ENCODE measurements around the gene TAAR9. TPM values are rescaled to one million over a fixed set of nuclear protein-coding genes. Genes with fewer than 3 reads are reported as not detected.
A peak's percentile ranks its signal among the peaks of the same experiment; 100 is the strongest.

The TAAR9 gene
- total and polyA plus RNA-seq, 10 donors, result not detected

GRCh38 chr6:132512342-132512637, 25.8 kb upstream of the TAAR9 start:
- Histone ChIP-seq H3K4me3 (peak overlapping the region; percentile 77 to 100 (median 94)), H3K36me3 (peaks cover 0 to 23% (median 0%) of the 10 kb centered on the region in 6 donors), H3K27me3 (replicated peaks in 1 of 7) (no peaks in the 10 kb centered on the region), H3K27ac (peak overlapping the region; percentile 70 to 99 (median 94)), H3K4me1 (peaks cover 15 to 68% (median 57%) of the 10 kb centered on the region in 6 donors), H3K9me3 (no peaks in the 10 kb centered on the region)
- WGBS, 5 donors, result 0 to 2% (median 0%) methylated on average over 7 of the region's 7 CpGs
- intact Hi-C loops (cut with DNase I; ENCODE audit: low total_unique reads), result no loop called here
- TF ChIP-seq, protein P1, sequence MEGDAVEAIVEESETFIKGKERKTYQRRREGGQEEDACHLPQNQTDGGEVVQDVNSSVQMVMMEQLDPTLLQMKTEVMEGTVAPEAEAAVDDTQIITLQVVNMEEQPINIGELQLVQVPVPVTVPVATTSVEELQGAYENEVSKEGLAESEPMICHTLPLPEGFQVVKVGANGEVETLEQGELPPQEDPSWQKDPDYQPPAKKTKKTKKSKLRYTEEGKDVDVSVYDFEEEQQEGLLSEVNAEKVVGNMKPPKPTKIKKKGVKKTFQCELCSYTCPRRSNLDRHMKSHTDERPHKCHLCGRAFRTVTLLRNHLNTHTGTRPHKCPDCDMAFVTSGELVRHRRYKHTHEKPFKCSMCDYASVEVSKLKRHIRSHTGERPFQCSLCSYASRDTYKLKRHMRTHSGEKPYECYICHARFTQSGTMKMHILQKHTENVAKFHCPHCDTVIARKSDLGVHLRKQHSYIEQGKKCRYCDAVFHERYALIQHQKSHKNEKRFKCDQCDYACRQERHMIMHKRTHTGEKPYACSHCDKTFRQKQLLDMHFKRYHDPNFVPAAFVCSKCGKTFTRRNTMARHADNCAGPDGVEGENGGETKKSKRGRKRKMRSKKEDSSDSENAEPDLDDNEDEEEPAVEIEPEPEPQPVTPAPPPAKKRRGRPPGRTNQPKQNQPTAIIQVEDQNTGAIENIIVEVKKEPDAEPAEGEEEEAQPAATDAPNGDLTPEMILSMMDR (IDR thresholded peaks at IDR 0.05 in 8 of 11, conservative IDR thresholded peaks at IDR 0.05 in 3 of 11), result no peak
- no peak for TF ChIP-seq POLR2AphosphoS5 (IDR thresholded peaks at IDR 0.05)
- TF ChIP-seq POLR2A (IDR thresholded peaks at IDR 0.05), result no peak
- no peak for DNase-seq

- H3K27ac ChIP-seq, result peak within 1 kb of the TSS; percentile 70 to 99 (median 94)
- no peaks in the 10 kb centered on the region for H3K9me3 ChIP-seq
- H3K27me3 ChIP-seq (replicated peaks in 1 of 7), result no peaks in the 10 kb centered on the region
- peak within 1 kb of the TSS; percentile 77 to 100 (median 94) for H3K4me3 ChIP-seq
- peaks cover 9 to 61% (median 52%) of the 10 kb centered on the region in 6 donors for H3K4me1 ChIP-seq
- H3K36me3 ChIP-seq, result peaks cover 0 to 16% (median 0%) of the 10 kb centered on the region in 6 donors
- TF ChIP-seq, protein P1 (IDR thresholded peaks at IDR 0.05 in 8 of 11, conservative IDR thresholded peaks at IDR 0.05 in 3 of 11), result peak in 3 of 11 experiments; percentile 19 to 24 (median 21)
- TF ChIP-seq POLR2A (IDR thresholded peaks at IDR 0.05) (peak in 1 of 3 donors; percentile 68), POLR2AphosphoS5 (IDR thresholded peaks at IDR 0.05) (peak; percentile 95 to 97 (median 96))
- intact Hi-C loops (cut with DNase I; ENCODE audit: low total_unique reads), result no loop called here
- 1% methylated on average over 37 to 67 of the region's 67 CpGs for WGBS, 5 donors
- peak; percentile 97 for DNase-seq
Measured at GRCh38 chr6:132512638-132513632, 25.1 kb upstream of the TAAR9 start, which contains the start of gene STX7. STX7 (minus strand) TSS chr6:132513116; CDS start chr6:132503530, 9,586 bp downstream.

- TF ChIP-seq POLR2A (IDR thresholded peaks at IDR 0.05) (no peak), POLR2AphosphoS5 (IDR thresholded peaks at IDR 0.05) (no peak)
- TF ChIP-seq, protein P1 (IDR thresholded peaks at IDR 0.05 in 8 of 11, conservative IDR thresholded peaks at IDR 0.05 in 3 of 11), result no peak
- Histone ChIP-seq H3K9me3 (no peaks in the 10 kb centered on the region), H3K27me3 (replicated peaks in 1 of 7) (no peaks in the 10 kb centered on the region), H3K27ac (peak overlapping the region in 6 of 8 donors; percentile 13 to 99 (median 94)), H3K36me3 (peaks cover 0 to 6% (median 0%) of the 10 kb centered on the region in 6 donors), H3K4me3 (peak overlapping the region in 5 of 8 donors; percentile 77 to 100 (median 96)), H3K4me1 (peaks cover 9 to 51% (median 42%) of the 10 kb centered on the region in 6 donors)
- intact Hi-C loops (cut with DNase I; ENCODE audit: low total_unique reads), result no loop called here
- no peak for DNase-seq
- 28 to 36% (median 30%) methylated on average over 3 of the region's 3 CpGs for WGBS, 5 donors
Measured at GRCh38 chr6:132513831-132514545, 24.1 kb upstream of the TAAR9 start.

All from spleen (tissue), 11 donors.